Amniotic stem cell (primary cell): ENCODE measurements around the gene EDEM1.
"Not testable (repeated sequence)": the region's sequence is repeated elsewhere in the genome, so short reads cannot be mapped to it uniquely, and the experiment has no call there.

ENCODE experiments used
- DNase-seq: peaks from one replicate; lab custom pipeline; 2025; lab: John Stamatoyannopoulos, UW

EDEM1 gene

DNA sequence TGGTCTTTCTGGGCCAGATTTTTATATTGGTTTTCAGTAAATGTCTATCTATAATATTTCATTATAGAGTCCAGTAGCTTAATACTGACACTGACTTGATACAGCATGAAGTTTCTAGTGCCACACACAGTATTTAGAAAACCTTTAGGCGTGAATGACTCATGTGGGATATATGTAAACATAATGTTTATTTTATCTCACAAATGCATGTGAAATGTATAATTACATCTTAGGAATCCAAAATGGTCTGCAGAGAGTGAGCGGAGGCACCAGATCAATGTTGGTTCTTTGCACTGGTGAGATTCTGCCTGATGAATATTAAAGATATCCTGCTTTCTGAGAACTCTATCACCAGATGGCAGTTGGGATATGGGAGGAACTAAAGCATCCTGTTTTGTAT, 8.5 kb upstream of the EDEM1 start:
- not testable (repeated sequence) for DNase-seq

DNA sequence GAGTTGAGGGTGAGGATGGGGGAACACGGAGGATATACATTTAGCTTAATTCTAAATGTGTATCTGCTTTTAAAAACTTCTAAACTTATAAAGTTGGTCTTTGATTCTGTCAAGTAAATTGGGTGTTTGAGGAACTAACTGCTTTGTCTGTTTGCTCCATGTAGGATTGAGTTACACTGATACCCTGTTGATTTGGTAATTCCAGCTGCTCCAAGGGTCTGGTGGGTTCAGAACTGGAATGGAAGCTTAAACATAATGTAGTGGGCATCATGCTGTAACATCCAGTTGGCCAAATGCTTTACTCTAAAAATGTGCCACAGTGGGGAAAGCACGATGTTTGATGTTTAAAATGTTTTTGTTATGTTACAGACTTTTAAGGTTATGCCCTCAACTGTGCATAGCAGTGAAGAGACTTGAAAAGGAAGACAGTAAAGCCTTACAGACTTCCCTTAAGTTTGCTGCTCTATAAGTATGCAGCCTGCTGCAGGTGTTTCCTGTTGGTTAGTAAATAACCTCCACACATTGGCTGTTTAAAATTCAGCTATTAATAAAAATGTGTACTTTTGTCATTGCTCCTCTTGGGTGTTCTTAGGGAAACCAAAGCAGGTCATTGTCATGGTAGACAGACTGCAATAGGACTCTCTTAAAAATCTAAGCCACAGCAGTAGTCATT, 5.9 kb upstream of the EDEM1 start:
- DNase-seq = no peak

DNA sequence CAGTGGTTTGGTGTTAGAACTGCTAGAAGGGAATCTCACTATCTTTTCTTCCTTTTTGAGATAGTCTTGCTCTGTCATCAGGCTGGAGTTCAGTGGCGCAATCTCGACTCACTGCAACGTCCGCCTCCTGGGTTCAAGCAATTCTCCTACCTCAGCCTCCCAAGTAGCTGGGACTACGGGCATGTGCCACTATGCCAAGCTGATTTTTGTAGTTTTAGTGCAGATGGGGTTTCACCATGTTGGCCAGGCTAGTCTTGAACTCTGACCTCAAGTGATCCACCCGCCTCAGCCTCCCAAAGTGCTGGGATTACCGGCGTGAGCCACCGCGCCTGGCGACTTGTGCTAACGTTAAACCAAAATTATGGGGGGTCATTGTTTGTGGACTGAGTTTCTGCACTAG, 3.8 kb upstream of the EDEM1 start:
- DNase-seq = not testable (repeated sequence)

- no peak for DNase-seq
These were observed 3.0 kb upstream of the EDEM1 start for GRCh38 chr3:5184499-5184898.

DNA sequence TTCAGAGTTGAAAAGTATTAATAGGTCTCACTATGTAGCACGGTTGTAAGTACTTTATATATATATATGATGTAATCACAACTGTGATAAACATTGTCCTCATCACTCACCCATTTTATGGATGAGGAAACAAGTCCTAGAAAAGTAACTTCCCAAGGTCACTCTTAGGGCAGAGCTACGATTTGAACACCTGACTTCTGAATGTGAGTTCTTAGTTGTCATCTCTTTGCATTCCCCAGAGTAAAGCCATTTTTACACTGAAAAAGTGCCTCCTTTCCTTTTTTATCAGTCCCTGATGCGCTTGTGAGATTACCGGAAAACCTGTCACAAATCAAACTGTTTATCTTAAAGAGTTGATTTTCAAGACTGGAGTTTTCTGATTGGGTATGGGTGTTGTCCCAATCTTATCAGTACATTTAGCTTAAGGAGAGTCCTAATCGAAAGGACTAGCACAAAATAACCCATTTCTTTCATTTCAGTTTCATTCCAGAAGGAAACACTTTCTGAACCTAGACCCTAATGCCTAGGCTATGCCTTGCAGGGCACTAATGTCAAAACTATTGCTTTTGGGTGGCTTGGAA, 2.3 kb upstream of the EDEM1 start:
- no peak for DNase-seq

GRCh38 chr3:5186089-5186857, 1.2 kb upstream of the EDEM1 start:
- no peak for DNase-seq

- no peak for DNase-seq
These were observed 700 bp upstream of the EDEM1 start for GRCh38 chr3:5186858-5187155.

- no peak for DNase-seq
These were observed 462 bp downstream of the EDEM1 start for GRCh38 chr3:5187920-5188418.

- DNase-seq = no peak
These were observed 1.1 kb downstream of the EDEM1 start for GRCh38 chr3:5188419-5189221.

GRCh38 chr3:5190147-5190791, 2.8 kb downstream of the EDEM1 start:
- no peak for DNase-seq

GRCh38 chr3:5191555-5192304, 4.2 kb downstream of the EDEM1 start:
- no peak for DNase-seq

- DNase-seq = no peak
These were observed 5.3 kb downstream of the EDEM1 start for GRCh38 chr3:5192571-5193365.

DNA sequence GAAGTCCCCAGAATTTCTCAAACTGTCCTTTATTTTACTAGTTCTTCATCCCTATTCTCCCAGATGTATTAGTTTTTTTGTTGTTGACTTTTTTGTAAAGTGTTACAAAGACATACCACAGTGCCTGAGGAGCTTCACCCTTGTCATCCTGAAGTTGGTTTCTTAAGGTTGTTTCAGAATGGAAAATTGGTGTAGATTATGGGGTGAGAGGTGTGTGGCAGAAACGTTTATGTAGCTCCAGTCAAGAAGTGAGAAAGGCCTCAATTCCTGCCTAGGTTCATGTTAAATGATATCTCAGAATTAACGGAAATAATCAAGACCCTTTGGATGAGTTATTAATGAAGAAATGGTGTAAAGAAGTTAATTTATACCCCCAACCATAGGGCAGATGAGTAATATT, 6.8 kb downstream of the EDEM1 start:
- no peak for DNase-seq

DNA sequence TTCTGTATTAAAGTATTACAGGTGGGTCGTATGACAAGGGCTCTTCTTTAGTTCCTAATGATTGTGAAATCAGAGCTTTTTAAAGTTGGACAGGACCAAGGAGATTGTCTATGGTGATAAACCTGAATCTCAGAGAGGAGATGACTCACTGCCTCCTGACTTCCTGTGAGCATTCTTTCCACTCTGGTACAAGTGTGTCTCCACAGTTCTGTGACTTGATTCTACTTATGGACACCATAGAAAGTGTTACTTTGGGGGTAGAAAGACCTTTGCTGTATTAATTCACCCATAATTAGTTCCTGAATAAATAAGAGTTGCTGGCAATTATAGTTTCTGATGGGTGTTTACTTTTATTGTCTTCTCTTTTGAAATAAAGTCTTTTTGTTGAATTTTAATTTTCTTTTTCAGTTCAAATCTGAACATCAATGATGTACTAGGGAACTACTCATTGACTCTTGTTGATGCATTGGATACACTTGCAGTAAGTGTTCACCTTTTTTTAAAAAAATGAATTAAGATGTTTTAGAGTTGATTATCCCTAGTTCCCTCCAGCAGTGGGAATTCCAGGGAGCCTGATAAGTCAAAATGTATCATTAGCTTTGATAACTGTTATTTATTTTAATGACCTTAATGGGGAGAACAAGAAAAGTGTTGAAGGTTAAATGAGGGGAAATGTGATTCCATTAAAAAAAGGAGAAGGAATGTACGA, 7.4 kb downstream of the EDEM1 start:
- peak; percentile 82 for DNase-seq

GRCh38 chr3:5195605-5196004, 8.1 kb downstream of the EDEM1 start:
- no peak for DNase-seq

- no peak for DNase-seq
These were observed 9.5 kb downstream of the EDEM1 start for GRCh38 chr3:5197022-5197421.

DNA sequence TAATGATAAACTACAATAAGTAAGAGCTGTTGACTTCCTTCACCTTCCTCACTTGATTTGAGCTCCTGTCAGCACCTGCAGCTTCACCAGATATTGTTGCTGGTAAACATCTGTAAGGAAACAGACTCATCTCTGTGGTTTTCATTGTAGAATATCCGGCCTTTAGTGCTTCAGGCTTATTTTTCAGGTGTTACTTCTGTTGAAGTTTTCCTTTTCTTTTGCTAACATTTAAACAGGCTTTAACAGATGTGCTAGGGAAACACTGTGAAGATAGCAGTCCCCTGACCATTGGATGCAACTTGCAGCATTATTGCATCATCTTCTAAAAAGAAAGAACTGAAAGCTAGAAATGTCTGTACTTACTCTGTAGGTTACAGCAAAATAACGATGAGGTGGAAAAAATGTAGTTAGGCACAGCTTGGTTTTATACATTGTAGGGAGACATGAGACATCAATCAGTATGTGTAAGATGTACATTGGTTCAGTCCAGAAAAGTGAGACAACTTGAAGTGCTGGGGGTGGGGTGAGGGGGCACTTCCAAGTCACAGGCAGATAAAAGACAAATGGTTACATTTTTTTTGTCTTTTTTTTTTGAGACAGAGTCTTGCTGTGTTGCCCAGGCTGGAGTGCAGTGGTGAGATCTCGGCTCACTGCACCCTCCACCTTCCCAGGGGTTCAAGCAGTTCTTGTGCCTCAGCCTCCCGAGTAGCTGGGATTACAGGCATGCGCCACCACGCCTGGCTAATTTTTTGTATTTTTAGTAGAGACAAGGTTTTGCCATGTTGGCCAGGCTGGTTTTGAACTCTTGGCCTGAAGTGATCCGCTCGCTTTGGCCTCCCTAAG, 10.2 kb downstream of the EDEM1 start:
- DNase-seq = no peak

DNA sequence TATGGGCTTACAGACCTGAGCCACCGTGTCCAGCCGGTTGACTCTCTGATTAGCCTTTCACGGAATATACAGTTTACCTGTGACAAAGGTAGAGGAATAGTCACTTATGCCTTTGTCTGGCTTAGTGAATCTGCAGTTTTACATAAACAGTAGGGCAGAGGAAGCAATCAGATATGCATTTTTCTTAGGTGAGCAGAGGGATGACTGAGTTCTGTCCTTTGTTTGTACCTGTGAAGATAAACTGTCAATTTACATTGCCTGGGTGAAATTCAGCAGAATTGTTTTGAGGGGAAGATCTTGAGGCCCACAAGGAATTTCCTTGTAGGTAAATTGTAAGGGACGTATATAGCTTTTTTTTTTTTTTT, 10.8 kb downstream of the EDEM1 start:
- DNase-seq = no peak
